ENCODE results near the gene UNC13C. TPM values are rescaled to one million over a fixed set of nuclear protein-coding genes. Genes with fewer than 3 reads are reported as not detected.
A peak's percentile ranks its signal among the peaks of the same experiment; 100 is the strongest.
"Not testable (repeated sequence)": the region's sequence is repeated elsewhere in the genome, so short reads cannot be mapped to it uniquely, and the experiment has no call there.

The UNC13C gene
- polyA plus RNA-seq, 3 donors, result 8.3 to 10.1 (median 8.4) TPM

DNA sequence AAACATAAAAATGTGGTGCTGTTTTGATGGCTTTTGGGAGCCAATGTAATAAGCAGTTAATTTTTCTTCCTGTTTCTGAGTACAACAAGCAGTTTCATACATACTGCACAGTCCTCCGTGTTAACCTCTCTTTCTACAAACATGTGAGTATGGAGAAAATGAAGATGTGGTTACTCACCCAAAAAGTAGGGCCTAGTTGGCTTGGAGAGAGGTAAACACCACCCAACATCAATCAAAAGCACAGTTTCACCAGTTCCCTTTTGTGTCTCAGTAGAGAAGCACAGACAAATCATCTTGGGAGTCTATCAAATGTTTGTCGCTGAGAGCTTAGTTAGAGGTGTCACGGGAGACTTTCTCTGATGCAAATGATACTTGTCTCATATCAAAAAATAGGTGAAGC is 320.2 kb downstream of the UNC13C start:
- DNase-seq, result no peak

DNA sequence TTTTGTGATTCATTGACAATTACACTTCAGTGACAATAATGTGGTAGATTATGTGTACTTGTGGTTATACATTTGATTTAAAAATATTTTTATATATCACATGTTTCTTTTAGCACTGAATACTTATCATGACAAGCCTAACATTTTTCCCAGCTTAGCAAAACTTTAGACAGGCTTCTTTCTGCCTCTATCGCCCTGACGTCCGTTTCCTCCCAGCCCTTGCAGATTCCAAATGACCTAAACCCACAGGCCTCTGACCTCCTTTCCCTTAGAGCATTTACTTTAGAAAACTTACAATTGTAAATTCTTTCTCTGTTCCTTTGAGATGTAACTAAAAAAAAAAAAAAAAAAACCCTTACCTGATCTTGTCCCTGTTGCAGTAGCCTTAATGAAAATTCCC is 326.1 kb downstream of the UNC13C start:
- no peak for DNase-seq

- no peak for DNase-seq
Measured at GRCh38 chr15:54305138-54305537, 326.9 kb downstream of the UNC13C start.

DNA sequence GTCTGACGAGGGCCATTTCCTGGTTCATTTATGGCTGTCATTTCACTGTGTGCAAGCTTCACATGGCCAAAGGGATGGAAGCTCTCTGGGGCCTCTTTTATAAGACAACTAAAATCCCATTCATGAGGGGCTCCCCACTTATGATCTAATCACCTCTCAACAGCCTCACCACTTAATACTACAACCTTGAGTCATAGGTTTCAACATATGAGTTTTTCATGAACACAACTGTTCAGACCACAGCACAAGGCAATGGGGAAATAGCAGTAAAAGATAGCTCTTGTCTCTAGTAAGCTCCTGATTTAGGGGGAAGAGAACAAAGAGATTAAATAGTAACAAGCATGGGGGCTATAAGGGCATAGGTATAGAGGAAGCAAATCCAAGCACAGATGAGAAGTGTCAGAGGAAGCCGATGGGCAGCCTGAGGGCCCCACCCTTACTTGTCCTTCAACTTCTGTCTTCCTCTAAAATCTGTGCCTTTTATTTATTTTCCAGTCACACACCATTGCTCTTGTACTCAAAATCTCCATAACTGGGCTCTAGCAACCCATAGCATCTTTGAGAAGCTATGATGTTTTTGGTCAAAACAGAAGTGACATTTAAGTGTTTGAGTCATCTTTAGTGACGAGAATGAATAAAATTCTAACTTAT is 329.1 kb downstream of the UNC13C start:
- no peak for DNase-seq

DNA sequence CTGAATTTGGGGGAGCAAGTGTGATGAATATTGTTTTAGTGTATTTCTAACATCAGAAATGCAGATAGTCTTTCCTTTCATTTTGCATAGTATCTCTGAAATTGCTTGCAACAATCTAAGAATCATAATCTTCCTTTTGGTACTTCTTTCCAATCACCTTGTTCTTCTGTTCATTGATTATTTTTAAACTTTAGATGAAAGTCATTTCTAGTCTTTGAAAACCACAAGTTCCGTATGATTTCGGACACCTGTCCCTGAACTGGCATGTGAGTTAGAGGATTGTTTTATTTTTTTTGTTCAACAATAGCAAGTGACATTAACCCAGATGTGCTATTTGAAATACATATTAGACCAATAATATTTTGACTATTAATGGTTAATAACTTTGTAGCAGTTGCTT is 329.7 kb downstream of the UNC13C start:
- no peak for DNase-seq

DNA sequence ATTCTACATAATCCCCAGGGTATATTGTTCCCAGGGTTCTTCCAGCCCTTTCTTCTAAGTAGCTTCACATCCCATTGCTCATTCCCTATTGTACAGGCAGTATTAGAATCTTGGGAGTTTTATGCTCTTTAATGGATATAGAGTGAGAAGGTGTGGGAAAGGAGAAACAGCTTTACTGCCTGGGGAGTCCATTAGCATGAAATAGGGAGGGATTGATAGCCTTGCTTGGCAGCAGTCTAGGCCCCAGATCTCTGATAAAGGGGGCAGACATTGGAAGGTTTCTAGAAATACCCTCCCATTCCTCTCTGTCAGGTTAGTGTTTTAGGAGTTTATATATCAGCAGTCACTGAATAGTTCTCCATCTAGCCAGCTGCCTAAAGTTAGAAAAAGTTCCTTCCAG is 334.3 kb downstream of the UNC13C start:
- DNase-seq, result no peak

GRCh38 chr15:54321426-54321825 is 343.2 kb downstream of the UNC13C start:
- DNase-seq, result no peak

- DNase-seq, result no peak
Measured at GRCh38 chr15:54322341-54322740, 344.1 kb downstream of the UNC13C start.

DNA sequence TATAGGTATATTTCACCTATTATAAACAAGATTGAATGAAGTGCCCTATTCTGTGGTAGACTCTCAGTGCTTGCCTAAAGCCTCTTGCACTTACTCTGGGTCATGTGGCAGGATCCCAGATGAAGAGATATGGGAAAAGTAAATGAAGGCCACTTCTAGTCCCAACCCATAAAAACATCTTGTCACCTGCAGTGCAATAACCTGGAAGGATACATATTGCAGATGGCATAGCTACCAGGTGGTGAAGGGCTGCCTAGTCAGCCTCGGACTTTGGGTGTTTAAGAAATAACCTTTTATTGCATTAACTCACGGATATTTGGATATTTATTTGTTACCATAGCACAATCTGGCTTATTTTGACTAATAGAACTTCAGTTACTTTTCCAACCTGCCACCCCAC is 367.1 kb downstream of the UNC13C start:
- DNase-seq, result no peak

DNA sequence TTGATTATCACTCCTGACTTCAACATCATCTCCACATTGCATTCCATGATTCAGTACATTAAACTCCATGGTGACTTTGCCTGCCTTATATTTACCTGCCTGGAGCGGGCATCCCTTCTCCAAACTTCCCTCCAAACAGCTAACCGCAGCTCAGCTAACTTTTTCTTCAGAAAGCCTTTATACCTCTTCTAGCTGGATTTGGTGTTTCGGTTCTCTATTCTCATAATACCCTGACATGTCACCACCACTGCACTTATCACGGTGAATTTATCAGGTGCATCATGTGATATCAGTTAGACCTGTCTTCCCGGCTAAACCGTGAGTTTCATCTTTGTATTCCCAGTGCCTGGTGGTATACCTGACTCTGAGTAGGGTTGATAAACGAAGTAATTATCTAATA is 367.6 kb downstream of the UNC13C start:
- no peak for DNase-seq

DNA sequence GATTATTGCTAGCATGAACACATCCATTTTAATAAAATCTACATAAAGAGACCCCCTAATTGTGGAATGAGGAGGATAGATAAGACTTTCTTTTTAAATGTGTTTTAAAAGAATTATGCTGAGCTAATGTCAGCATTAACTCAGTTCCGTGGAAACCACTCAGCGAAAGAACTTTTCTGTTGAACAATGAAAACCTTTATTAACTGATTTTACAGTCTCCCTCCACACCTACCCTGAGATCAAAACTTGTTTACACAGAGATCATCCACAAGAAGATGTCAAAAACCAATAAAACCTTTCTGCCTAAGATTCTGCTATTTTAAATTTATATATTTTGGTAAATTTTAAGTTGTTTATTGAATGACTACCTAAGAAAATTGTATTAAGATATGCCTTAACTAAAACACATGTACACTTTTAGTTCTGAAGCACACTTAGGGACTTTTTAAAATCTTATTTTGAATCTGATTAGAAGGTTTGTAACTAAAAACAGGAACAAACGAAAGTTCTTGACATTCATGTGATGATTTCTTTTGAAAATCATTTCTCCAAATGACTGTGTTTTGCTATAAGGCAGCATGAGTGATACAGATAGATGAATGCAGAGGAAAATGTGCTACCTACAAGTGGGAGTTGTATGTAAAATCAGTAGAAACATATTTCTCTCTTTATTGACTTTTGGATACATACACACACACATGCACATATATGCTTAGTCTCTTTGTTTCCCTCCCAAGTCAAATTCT is 369.0 kb downstream of the UNC13C start:
- DNase-seq, result no peak

DNA sequence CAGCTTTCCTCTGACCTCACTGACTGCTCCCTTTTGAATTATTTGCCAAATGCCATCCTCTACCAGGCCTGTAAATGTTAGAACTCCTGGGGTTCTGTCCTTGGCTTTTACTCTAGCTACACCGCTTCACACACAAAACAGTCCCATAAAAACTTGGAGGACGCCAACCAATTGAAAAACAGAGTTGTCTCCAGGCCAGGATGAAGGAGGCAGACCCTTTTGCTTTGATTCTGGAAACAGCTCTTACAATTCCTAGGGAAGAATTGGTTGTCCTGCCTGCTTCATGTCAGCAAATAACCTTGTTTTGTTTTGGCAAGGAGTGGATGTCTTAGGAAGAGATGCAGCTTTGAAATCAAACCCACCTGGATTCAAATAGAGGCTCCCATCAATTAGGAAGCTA is 375.5 kb downstream of the UNC13C start:
- DNase-seq, result no peak

GRCh38 chr15:54354341-54354740 is 376.1 kb downstream of the UNC13C start:
- DNase-seq, result no peak

DNA sequence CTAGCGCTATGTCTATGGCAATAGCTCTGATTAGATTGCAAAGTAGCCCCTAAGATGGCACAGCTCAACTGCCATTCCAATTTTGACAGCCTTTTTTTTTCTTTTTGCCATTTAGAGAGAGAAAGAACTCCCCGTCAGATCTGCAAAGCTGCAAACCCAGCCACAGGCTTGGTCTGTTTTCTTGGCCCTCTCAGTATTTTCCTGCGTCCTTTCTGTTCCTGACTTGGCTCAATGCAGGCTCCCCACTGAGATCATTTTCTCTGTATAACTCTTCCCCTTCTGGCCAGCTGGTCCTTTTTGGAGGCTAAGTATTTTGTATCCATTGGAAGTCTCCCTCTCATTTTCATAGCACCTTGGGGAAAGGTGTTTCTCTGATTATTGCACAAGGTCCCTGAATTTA is 386.7 kb downstream of the UNC13C start:
- DNase-seq, result no peak

GRCh38 chr15:54373332-54373731 is 395.1 kb downstream of the UNC13C start:
- no peak for DNase-seq

DNA sequence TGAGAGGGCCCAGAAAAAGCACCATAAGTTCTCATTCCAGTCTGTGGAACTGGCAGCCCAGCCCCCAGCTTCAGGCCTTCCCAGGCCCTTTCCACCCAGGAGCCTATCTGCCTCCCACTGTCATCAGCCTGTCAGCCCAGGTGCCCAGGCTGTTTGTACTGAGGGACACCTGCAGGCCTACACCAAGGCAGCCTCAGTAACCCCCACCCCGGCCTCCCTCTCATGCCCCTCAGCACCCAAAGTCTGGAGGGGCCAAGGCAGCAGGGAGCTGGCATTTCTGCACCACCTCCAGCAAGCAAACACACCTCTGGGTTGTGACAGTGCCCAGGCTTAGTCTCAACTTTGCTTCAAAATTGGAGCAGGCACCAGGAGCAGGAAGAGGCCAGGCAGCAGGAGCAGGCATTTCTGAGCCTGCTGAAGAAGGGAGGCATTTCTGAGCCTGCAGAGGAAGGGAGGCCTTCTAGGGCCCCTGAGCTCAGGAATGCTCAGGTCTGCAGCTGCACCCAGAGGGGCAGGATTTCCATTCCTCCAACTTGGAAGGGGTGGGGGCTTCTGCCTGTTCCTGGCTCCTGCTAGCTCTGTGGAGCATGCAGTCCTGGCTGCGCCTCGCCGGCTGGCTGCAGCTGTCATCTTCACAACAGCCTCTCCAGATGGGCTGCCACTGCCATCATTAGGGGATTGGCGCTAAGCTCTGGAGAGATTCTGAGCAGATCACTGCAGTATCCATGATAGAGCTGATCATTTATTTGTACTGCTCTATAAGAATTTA is 396.1 kb downstream of the UNC13C start:
- DNase-seq, result no peak

- no peak for DNase-seq
Measured at GRCh38 chr15:54387799-54388198, 409.6 kb downstream of the UNC13C start.

DNA sequence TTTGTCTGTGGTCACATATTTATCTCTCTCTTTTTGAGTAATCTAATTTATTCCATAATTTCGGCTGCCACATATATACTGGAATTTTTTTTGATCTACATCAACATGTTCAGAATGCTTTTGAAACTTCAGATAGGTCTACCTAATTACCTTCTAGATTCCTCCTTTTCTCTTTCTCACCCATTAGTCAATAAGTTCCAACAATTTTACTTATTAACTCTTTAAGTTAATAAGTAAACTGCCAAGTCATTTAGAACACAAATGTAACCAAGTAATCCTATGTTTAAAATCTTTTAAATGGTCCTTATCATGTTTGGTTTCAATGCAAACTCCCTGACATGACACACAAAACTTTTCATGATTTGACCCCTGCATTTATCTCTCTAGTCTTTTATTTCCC is 410.5 kb downstream of the UNC13C start:
- peak; percentile 4 for DNase-seq

- DNase-seq, result no peak
Measured at GRCh38 chr15:54410481-54410880, 432.2 kb downstream of the UNC13C start.

DNA sequence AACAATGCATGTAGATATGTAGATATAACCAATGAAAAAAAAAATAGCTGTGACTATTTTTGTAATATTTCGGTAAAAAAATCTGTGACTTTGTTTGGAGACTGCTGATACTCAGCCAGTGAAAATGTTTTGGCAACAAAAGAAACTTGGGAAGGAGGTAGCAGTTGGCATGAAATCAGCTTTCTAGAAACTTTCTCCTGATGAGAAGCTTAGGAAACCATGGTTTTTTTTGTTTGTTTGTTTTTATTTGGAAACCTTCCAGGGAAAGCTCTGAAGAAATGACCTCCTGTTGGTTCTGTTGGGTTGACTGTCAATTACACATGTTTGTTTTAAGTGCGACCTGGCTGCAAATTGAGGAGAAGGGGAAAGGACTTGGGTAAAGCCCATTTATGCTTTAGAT is 445.9 kb downstream of the UNC13C start:
- DNase-seq, result no peak

GRCh38 chr15:54428596-54428995 is 450.4 kb downstream of the UNC13C start:
- no peak for DNase-seq

DNA sequence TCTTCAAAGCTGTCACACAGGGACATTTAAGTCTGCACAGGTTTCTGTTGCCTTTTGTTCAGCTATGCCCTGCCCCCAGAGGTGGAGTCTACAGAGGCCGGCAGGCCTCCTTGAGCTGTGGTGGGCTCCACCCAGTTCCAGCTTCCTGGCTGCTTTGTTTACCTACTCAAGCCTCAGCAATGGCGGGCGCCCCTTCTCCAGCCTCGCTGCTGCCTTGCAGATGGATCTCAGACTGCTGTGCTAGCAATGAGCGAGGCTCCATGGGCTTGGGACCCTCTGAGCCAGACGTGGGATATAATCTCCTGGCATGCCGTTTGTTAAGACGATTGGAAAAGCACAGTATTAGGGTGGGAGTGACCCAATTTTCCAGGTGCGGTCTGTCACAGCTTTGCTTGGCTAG is 472.0 kb downstream of the UNC13C start:
- DNase-seq, result not testable (repeated sequence)

DNA sequence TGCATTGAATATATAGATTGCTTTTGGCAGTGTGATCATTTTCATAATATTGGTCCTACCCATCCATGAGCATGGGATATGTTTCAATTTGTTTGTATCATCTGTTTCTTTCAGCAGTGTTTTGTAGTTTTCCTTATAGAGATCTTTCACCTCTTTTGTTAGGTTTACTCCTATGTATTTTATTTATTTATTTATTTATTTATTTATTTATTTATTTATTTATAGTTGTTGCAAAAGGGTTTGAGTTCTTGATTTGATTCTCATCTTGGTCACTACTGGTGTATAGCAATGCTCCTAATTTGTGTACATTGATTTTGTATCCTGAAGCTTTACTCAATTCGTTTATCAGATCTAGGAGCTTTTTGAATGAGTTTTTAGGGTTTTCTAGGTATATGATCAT is 478.2 kb downstream of the UNC13C start:
- no peak for DNase-seq
